Esophagus muscularis mucosa (tissue), 4 donors: ENCODE data around the gene NEK9. TPM values are rescaled to one million over a fixed set of nuclear protein-coding genes. Genes with fewer than 3 reads are reported as not detected.

Experiments used
- DNase-seq: peaks from one replicate; pipeline ENCODE4 v3.0.0-alpha.2; 2017; ENCODE audit errors: extremely low spot score
- H3K27ac ChIP-seq, 4 donors: fragments of 200-600 bp; sonication (generic); replicated peaks in 1 of 4; 1 replicate in 3 of 4; 2 replicates in 1 of 4; pipeline ENCODE4 v1.5.1; 2016 to 2019; ENCODE audit warnings: mild to moderate bottlenecking in 1 of 4
- H3K27me3 ChIP-seq, 4 donors: fragments of 200-600 bp; sonication (generic); one replicate each; pipeline versions ENCODE4 v1.5.1 to v1.6.0; 2016 to 2019
- H3K36me3 ChIP-seq, 4 donors: fragments of 200-600 bp; sonication (generic); one replicate each; pipeline ENCODE4 v1.5.1; 2016 to 2019
- H3K4me1 ChIP-seq, 4 donors: fragments of 200-600 bp; sonication (generic); one replicate each; pipeline ENCODE4 v1.5.1; 2016 to 2019
- H3K4me3 ChIP-seq, 4 donors: fragments of 200-600 bp; sonication (generic); 1 replicate in 2 of 4; 2 replicates in 2 of 4; pipeline ENCODE4 v1.5.1; 2016 to 2019; ENCODE audit warnings: mild to moderate bottlenecking in 4 of 4, moderate library complexity in 1 of 4
- H3K9me3 ChIP-seq, 4 donors: fragments of 200-600 bp; sonication (generic); 1 replicate in 3 of 4; 2 replicates in 1 of 4; pipeline ENCODE4 v1.5.1; 2016 to 2019
- CTCF ChIP-seq, 3 experiments: fragments of 200-600 bp in 2 of 3; fragments of 450-650 bp in 1 of 3; sonication (generic) in 2 of 3; IDR thresholded peaks; one replicate each; pipeline ENCODE4 v1.5.1; 2017 to 2019; ENCODE audit warnings: antibody characterized with exemption in 3 of 3, mild to moderate bottlenecking in 2 of 3, moderate library complexity in 1 of 3
- EP300 ChIP-seq: sonication (generic); formaldehyde crosslinking; IDR thresholded peaks from one replicate; pipeline ENCODE4 v1.6.1; 2017; ENCODE audit warnings: antibody characterized with exemption
- POLR2A ChIP-seq: fragments of 450-650 bp; IDR thresholded peaks from one replicate; pipeline ENCODE4 v1.6.1; 2017; ENCODE audit warnings: antibody characterized with exemption, moderate library complexity, mild to moderate bottlenecking, low read depth
- POLR2AphosphoS5 ChIP-seq, 2 donors: sonication (generic); formaldehyde crosslinking; IDR thresholded peaks; one replicate each; pipeline ENCODE4 v1.6.1; 2017; ENCODE audit warnings: antibody characterized with exemption in 2 of 2
- WGBS: methylation state at CpG from one replicate; pipeline ENCODE4 v1.1.5; 2018; 5-methylcytosine and 5-hydroxymethylcytosine counted together
- intact Hi-C: fragments of 100-400 bp; cut with DNase I; formaldehyde crosslinking; loops from one replicate; pipeline ENCODE4 v1.15.1; 2023
- total RNA-seq, 4 donors: library from RNA; depleted of rRNA; stranded (reverse); fragments of >200 nt; gene quantifications; one replicate each; pipeline versions ENCODE4 v1.1.0 to v1.2.1, GENCODE V29; 2016

NEK9 gene
- total RNA-seq, 4 donors from 2014 or later, result 52.3 to 111 (median 79.0) TPM

DNA sequence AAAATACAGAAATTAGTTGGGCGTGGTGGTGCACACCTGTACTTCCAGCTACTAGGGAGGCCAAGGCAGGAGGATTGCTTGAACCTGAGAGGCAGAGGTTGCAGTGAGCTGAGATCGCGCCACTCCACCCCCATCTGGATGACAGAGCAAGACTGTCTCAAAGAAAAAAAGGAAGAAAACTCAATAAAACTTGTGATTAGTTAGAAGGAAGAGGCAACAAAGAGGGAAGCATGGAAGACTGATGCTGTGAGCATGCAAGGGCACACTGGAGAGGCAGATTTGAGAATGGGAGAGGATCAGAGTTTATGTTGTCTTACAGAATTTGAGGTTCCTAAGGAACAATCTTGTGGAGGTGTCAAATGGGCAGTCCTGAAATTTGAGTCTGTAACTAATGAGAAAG lies 60.2 kb downstream of the NEK9 start:
- TF ChIP-seq EP300 (no peak), CTCF (IDR thresholded peaks at IDR 0.05) (no peak), POLR2AphosphoS5 (IDR thresholded peaks at IDR 0.05) (no peak), POLR2A (no peak)
- H3K27me3 ChIP-seq, result no peaks in the 10 kb centered on the region
- peaks cover 33 to 59% (median 50%) of the 10 kb centered on the region in 4 donors for H3K4me1 ChIP-seq
- no peak overlapping the region for H3K27ac ChIP-seq
- no peak for DNase-seq
- no peaks in the 10 kb centered on the region for H3K9me3 ChIP-seq
- no peaks in the 10 kb centered on the region for H3K36me3 ChIP-seq
- H3K4me3 ChIP-seq, result no peak overlapping the region
- intact Hi-C loops, result no loop called here
- WGBS, result 95% methylated on average over 3 of the region's 3 CpGs

- intact Hi-C loops, result no loop called here
- H3K4me3 ChIP-seq, result peak overlapping the region; percentile 82 to 90 (median 86)
- 59% methylated on average over 8 of the region's 8 CpGs for WGBS
Observed at GRCh38 chr14:75064205-75064567, 62.7 kb downstream of the NEK9 start.

DNA sequence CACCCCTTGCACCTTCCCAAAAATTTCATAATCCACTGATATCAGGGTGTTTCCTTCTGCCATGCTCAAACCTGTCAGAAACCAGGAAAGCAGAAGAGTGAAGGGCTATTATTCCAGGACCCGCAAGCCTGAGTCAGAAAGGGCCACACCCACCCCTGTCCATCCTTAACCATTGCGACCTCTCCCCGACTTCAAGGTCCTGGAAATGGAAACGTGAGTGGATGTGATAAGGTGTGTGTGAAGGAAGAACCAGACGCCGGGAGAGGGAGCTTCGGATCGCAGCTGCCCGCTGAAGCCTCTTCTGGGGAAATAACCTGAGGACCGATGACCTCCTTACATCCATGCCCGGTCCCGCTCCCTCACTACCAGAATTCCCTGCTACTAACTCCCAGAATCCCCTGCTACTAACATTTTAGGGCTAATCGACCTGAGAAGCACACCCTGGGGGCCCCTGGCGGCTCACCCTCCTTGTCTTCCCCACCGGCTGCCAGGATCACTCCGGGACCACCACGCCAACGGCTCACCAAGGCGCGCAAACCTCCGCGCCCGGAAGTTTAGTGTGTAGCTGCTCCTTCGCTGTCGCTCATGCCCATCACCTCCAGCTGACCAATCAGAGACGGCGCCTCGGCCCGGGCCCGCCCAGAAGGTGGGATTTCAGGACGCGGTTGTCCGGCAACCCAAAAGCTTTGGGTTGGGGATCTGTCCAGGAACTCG lies 63.2 kb downstream of the NEK9 start, which contains the start of gene ACYP1:
TSS of gene ACYP1 (minus strand) at position 534 of the 714 bp plus-strand sequence. CDS start at position 63, 471 bp downstream.
- Histone ChIP-seq H3K9me3 (no peaks in the 10 kb centered on the region), H3K4me3 (peak within 1 kb of the TSS; percentile 82 to 90 (median 86)), H3K27ac (peak within 1 kb of the TSS; percentile 75 to 87 (median 81)), H3K27me3 (no peaks in the 10 kb centered on the region), H3K36me3 (no peaks in the 10 kb centered on the region), H3K4me1 (peaks cover 24 to 39% (median 32%) of the 10 kb centered on the region in 4 donors)
- DNase-seq, result peak; percentile 98
- intact Hi-C loops, result no loop called here
- WGBS, result 0% methylated on average over 13 of the region's 34 CpGs
- TF ChIP-seq CTCF (IDR thresholded peaks at IDR 0.05) (no peak), EP300 (no peak), POLR2A (no peak), POLR2AphosphoS5 (IDR thresholded peaks at IDR 0.05) (peak; percentile 45 to 78)

More at GRCh38 chr14:75064205-75064567, 62.7 kb downstream of the NEK9 start:
- H3K9me3 ChIP-seq, result no peaks in the 10 kb centered on the region
- peak overlapping the region; percentile 75 to 87 (median 81) for H3K27ac ChIP-seq
- H3K36me3 ChIP-seq, result no peaks in the 10 kb centered on the region
- no peak for TF ChIP-seq POLR2A
- no peak for TF ChIP-seq POLR2AphosphoS5 (IDR thresholded peaks at IDR 0.05)
- no peak for TF ChIP-seq EP300
- no peak for TF ChIP-seq CTCF (IDR thresholded peaks at IDR 0.05)
- H3K27me3 ChIP-seq, result no peaks in the 10 kb centered on the region
- H3K4me1 ChIP-seq, result peaks cover 24 to 39% (median 32%) of the 10 kb centered on the region in 4 donors
- DNase-seq, result no peak

DNA sequence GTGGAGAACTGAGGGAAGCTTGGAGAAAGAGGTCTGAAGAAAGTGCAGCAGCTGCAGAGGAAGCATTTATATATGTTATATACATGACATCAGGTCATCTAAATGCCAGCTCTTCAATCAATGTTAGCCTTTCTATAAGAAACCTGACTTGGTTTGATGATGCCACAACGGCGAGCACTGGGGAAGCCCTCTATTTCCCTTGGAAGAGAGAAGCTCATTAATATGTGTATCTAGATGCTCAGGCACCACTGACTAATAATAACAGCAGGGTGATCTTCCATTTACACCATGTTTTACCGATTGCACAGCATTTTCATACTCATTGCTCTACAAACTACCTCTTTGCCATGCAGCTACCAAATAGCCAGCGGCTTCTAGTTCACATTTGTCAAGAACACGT lies 63.8 kb downstream of the NEK9 start:
- H3K27ac ChIP-seq, result peak overlapping the region; percentile 75 to 87 (median 81)
- intact Hi-C loops, result no loop called here
- no peaks in the 10 kb centered on the region for H3K9me3 ChIP-seq
- DNase-seq, result no peak
- no peaks in the 10 kb centered on the region for H3K27me3 ChIP-seq
- WGBS, result 21% methylated on average over 5 of the region's 5 CpGs
- TF ChIP-seq POLR2AphosphoS5 (IDR thresholded peaks at IDR 0.05) (no peak), EP300 (no peak), POLR2A (no peak), CTCF (IDR thresholded peaks at IDR 0.05) (no peak)
- H3K4me3 ChIP-seq, result peak overlapping the region; percentile 82 to 90 (median 86)
- H3K36me3 ChIP-seq, result no peaks in the 10 kb centered on the region
- H3K4me1 ChIP-seq, result peaks cover 19 to 33% (median 28%) of the 10 kb centered on the region in 4 donors
